Measurements from ENCODE around the gene C19orf38. TPM values are rescaled to one million over a fixed set of nuclear protein-coding genes. Genes with fewer than 3 reads are reported as not detected.

The C19orf38 gene
- polyA plus RNA-seq, 1 donor from 2014 or later = 6.5 TPM

DNA sequence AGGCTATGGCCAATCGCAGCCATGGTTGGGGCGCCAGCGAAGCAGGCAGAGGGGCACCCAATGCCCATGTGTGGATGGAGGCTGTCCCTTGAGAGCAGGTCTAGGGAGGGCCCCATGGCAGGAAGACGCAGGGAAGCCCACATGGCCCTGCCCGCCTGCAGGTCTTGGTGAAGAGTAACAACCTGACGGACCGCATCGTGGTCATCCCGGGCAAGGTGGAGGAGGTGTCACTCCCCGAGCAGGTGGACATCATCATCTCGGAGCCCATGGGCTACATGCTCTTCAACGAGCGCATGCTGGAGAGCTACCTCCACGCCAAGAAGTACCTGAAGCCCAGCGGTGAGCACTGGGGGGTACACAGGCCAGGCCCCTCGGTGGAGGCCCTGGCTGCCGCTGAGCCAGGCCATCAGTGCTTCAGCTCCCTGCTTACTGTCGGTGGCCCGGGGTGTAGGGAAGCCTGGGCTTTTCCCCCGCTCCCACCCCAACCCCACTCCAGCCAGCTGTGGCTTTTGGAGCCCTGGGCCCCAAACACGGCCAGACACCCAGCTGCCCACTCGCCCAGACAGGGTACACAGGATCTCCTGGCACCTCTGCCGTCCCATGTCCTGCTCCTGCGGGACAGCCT, 65.6 kb downstream of the C19orf38 start:
- H3K27ac Mint-ChIP-seq = no peak overlapping the region
- H3K9me3 Mint-ChIP-seq = no peaks in the 10 kb centered on the region
- H3K4me1 Mint-ChIP-seq = peaks cover 0 to 3% (median 0%) of the 10 kb centered on the region in 3 donors
- H3K4me3 Mint-ChIP-seq = peak overlapping the region in 1 of 4 donors; percentile 5
- H3K27me3 Mint-ChIP-seq = no peaks in the 10 kb centered on the region
- H3K36me3 Mint-ChIP-seq = no peaks in the 10 kb centered on the region

- no peak overlapping the region for H3K27ac Mint-ChIP-seq
- H3K4me1 Mint-ChIP-seq = peaks cover 0 to 3% (median 0%) of the 10 kb centered on the region in 3 donors
- peaks cover 2% of the 10 kb centered on the region for H3K36me3 Mint-ChIP-seq
These were observed 67.2 kb downstream of the C19orf38 start for GRCh38 chr19:10915130-10916091.

GRCh38 chr19:10916602-10917001, 68.4 kb downstream of the C19orf38 start:
- Mint-ChIP-seq H3K9me3 (no peaks in the 10 kb centered on the region), H3K27me3 (no peaks in the 10 kb centered on the region), H3K27ac (no peak overlapping the region), H3K36me3 (peaks cover 2% of the 10 kb centered on the region), H3K4me1 (peaks cover 0 to 3% (median 0%) of the 10 kb centered on the region in 3 donors), H3K4me3 (no peak overlapping the region)

More at GRCh38 chr19:10915130-10916091, 67.2 kb downstream of the C19orf38 start:
- H3K27me3 Mint-ChIP-seq = no peaks in the 10 kb centered on the region
- H3K4me3 Mint-ChIP-seq = no peak overlapping the region
- no peaks in the 10 kb centered on the region for H3K9me3 Mint-ChIP-seq

- H3K36me3 Mint-ChIP-seq = peaks cover 2% of the 10 kb centered on the region
- H3K27me3 Mint-ChIP-seq = no peaks in the 10 kb centered on the region
- H3K4me1 Mint-ChIP-seq = peaks cover 0 to 3% (median 0%) of the 10 kb centered on the region in 3 donors
- no peak overlapping the region for H3K27ac Mint-ChIP-seq
- no peak overlapping the region for H3K4me3 Mint-ChIP-seq
- no peaks in the 10 kb centered on the region for H3K9me3 Mint-ChIP-seq
These were observed 70.1 kb downstream of the C19orf38 start for GRCh38 chr19:10918359-10918758.

Other genes starting within 250 kb of the C19orf38 start
- gene SLC44A2, start 222.9 kb upstream of the C19orf38 start, polyA plus RNA-seq = 332 TPM
- 106 TPM for gene ILF3, start 194.1 kb upstream of the C19orf38 start, polyA plus RNA-seq
- gene QTRT1, start 147.0 kb upstream of the C19orf38 start, polyA plus RNA-seq = 53.5 TPM
- 109 TPM for gene DNM2, start 130.3 kb upstream of the C19orf38 start, polyA plus RNA-seq
- gene TMED1, start 12.2 kb upstream of the C19orf38 start, polyA plus RNA-seq = 26.9 TPM
- 1.4 TPM for gene CARM1, start 23.1 kb downstream of the C19orf38 start, polyA plus RNA-seq
- 10.2 TPM for gene YIPF2, start 80.2 kb downstream of the C19orf38 start, polyA plus RNA-seq
- gene TIMM29, start 80.4 kb downstream of the C19orf38 start, polyA plus RNA-seq = 31.1 TPM
- 18.5 TPM for gene SMARCA4, start 112.6 kb downstream of the C19orf38 start, polyA plus RNA-seq
- gene LDLR, start 241.0 kb downstream of the C19orf38 start, polyA plus RNA-seq = 3.3 TPM